SH-SY5Y (cell line): ENCODE data around the gene HIGD1C.

Source experiments
- GATA2 ChIP-seq: IDR thresholded peaks from 2 replicates; pipeline ENCODE4 v1.6.1; 2011; ENCODE audit warnings: mild to moderate bottlenecking, low read depth, low read length
- GATA3 ChIP-seq: IDR thresholded peaks from 2 replicates; pipeline ENCODE4 v1.6.1; 2011; ENCODE audit warnings: low read depth, mild to moderate bottlenecking, low read length, moderate library complexity

- no peak for TF ChIP-seq GATA2
- TF ChIP-seq GATA3, result no peak
Observed at GRCh38 chr12:50960130-50960529, 7.8 kb downstream of the HIGD1C start.
